Caco-2 (cell line): ENCODE measurements around the gene ICAM3. TPM values are rescaled to one million over a fixed set of nuclear protein-coding genes. Genes with fewer than 3 reads are reported as not detected.
"Not testable (repeated sequence)": the region's sequence is repeated elsewhere in the genome, so short reads cannot be mapped to it uniquely, and the experiment has no call there.

Experiments used
- BruUV-seq: library from RNA; stranded (reverse); fragments of 400-500 nt; replicated peaks from 2 replicates; lab custom pipeline; 2021; lab: Mats Ljungman, UMichigan
- CTCF ChIA-PET: fragments of 300-600 bp; sonication (Branson Sonifier 250); formaldehyde crosslinking; loops from one replicate; lab custom pipeline; 2022; ENCODE audit warnings: antibody characterized with exemption; lab: Charles Lee
- POLR2A ChIA-PET: fragments of 300-600 bp; sonication (Branson Sonifier 250); formaldehyde crosslinking; loops from one replicate; lab custom pipeline; 2022; ENCODE audit warnings: antibody characterized with exemption; lab: Charles Lee
- DNase-seq, 2 experiments: peaks; one replicate each; pipeline versions ENCODE4 v3.0.0 to v3.0.0-alpha.2; 2020 to 2022
- H3K27me3 ChIP-seq: replicated peaks from 2 replicates; pipeline ENCODE4 v1.6.0; 2011; ENCODE audit warnings: low read length; ENCODE audit not compliant: control insufficient read depth, insufficient read depth
- H3K36me3 ChIP-seq: 2 replicates; pipeline ENCODE4 v1.5.1; 2011; ENCODE audit warnings: low read length; ENCODE audit not compliant: control insufficient read depth, insufficient read depth
- H3K4me1 ChIP-seq: fragments of 250-450 bp; sonication (Bioruptor Pico); 2 replicates; pipeline ENCODE4 v1.5.1; 2020; ENCODE audit warnings: mild to moderate bottlenecking
- H3K4me3 ChIP-seq: 2 replicates; pipeline ENCODE4 v1.5.1; 2011; ENCODE audit warnings: low read depth, mild to moderate bottlenecking, control low read depth, low read length
- H3K9me3 ChIP-seq: fragments of 250-450 bp; sonication (Bioruptor Pico); 2 replicates; pipeline ENCODE4 v1.5.1; 2020; ENCODE audit warnings: mild to moderate bottlenecking, moderate library complexity
- H3K27ac Mint-ChIP-seq: one replicate; pipeline ENCODE4 v1.8.0; 2022; ENCODE audit warnings: mixed read lengths; ENCODE audit not compliant: unreplicated experiment
- H3K27me3 Mint-ChIP-seq: one replicate; pipeline ENCODE4 v1.8.0; 2022; ENCODE audit warnings: mixed read lengths; ENCODE audit not compliant: insufficient read depth, unreplicated experiment
- H3K36me3 Mint-ChIP-seq: one replicate; pipeline ENCODE4 v1.8.0; 2022; ENCODE audit warnings: mild to moderate bottlenecking, mixed read lengths; ENCODE audit not compliant: insufficient read depth, unreplicated experiment
- H3K4me1 Mint-ChIP-seq: one replicate; pipeline ENCODE4 v1.8.0; 2022; ENCODE audit warnings: low read depth, mixed read lengths; ENCODE audit not compliant: unreplicated experiment
- H3K4me3 Mint-ChIP-seq: one replicate; pipeline ENCODE4 v1.8.0; 2022; ENCODE audit warnings: mild to moderate bottlenecking, moderate library complexity, mixed read lengths; ENCODE audit not compliant: unreplicated experiment
- H3K9me3 Mint-ChIP-seq: one replicate; pipeline ENCODE4 v1.8.0; 2022; ENCODE audit warnings: mixed read lengths; ENCODE audit not compliant: unreplicated experiment
- intact Hi-C: fragments of 100-400 bp; cut with micrococcal nuclease; formaldehyde crosslinking; loops from one replicate; pipeline ENCODE4 v1.10.0; 2022; ENCODE audit not compliant: unreplicated experiment
- total RNA-seq: library from RNA; stranded (reverse); gene quantifications from 2 replicates; pipeline ENCODE4 v1.2.3, GENCODE V29; 2022
- TF ChIP-seq, protein P1 (sequence below), 2 experiments: fragments of 200-600 bp in 1 of 2; IDR thresholded peaks; 1 replicate in 1 of 2; 2 replicates in 1 of 2; pipeline versions ENCODE4 v1.5.1 to v1.8.0; 2011 to 2022; ENCODE audit warnings: antibody characterized with exemption in 1 of 2, control low read depth in 1 of 2, inconsistent platforms in 1 of 2, low read depth in 1 of 2, low read length in 1 of 2, mild to moderate bottlenecking in 1 of 2, moderate library complexity in 1 of 2; ENCODE audit not compliant: insufficient read depth in 1 of 2, severe bottlenecking in 1 of 2, unreplicated experiment in 1 of 2

The ICAM3 gene
- total RNA-seq, 1 experiment from 2014 or later: 9.8 TPM

DNA sequence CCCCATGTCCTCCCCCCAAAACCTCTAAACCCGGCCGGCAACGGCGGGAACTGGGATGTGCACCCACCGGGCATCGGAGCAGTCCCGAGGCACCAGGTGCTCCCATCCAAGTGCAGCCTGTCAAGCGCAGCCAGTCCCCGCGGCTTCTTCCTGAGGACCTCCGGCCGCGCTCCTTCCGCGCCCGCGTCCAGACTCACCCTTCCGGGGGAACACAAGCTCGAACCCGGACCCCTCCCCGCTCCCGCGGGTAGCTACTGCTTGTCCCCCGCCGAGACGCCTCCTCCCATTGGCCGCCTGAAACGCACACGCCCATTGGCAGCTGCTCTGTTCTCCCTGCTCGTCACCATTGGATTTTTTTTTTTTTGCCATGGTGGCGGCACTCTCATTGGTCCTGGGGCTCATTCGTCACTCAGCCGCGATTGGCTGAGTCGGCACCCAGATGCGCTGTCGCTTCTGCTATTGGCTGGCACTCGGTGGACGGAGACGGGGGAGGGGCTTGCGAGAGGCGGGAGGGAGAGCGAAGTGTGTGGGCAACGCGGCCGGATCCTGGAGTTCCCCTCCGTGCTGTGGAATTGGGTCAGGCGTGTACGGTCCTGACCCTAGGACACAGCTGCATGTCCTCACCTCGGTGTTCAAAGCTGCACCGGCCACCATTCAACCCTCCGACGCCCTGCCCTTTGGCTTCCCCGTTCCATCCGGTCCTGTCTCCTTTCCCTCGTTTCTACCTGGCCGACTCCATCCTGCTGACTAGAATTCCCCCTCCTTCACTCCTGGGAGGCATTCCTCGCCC is 41.1 kb upstream of the ICAM3 start, which contains the start of gene TYK2:
Gene TYK2, minus strand, starts transcription at position 260 of the 790 bp plus-strand sequence. CDS start 2,166 bp downstream, outside the sequence.
- intact Hi-C loops: loop anchor here (1.0 to 2.0 kb wide), 3 partner anchors 22 to 112 kb away; partner anchors contain the start of gene RAVER1
- H3K4me1 Mint-ChIP-seq: peaks cover 8% of the 10 kb centered on the region
- CTCF ChIA-PET: interaction anchor here (0.6 to 1.8 kb wide), 15 partner anchors 8 to 708 kb away, joined by 3 to 18 read pairs (median 3); partner anchors contain the start of genes CDC37, DNMT1, ICAM1 and ICAM5
- no TSS peak for BruUV-seq
- H3K36me3 Mint-ChIP-seq: peaks cover 24% of the 10 kb centered on the region
- H3K4me1 ChIP-seq: peaks cover 8% of the 10 kb centered on the region
- POLR2A ChIA-PET: interaction anchor here (0.5 to 1.9 kb wide), 16 partner anchors 8 to 1936 kb away, joined by 3 to 10 read pairs (median 4); partner anchors contain the start of genes CDC37, ICAM1, ICAM5 and PPAN
- no peaks in the 10 kb centered on the region for H3K27me3 Mint-ChIP-seq
- H3K36me3 ChIP-seq: peaks cover 1% of the 10 kb centered on the region; the same call in 1 of the 2 replicates
- H3K27me3 ChIP-seq: no peaks in the 10 kb centered on the region
- TF ChIP-seq, protein P1, sequence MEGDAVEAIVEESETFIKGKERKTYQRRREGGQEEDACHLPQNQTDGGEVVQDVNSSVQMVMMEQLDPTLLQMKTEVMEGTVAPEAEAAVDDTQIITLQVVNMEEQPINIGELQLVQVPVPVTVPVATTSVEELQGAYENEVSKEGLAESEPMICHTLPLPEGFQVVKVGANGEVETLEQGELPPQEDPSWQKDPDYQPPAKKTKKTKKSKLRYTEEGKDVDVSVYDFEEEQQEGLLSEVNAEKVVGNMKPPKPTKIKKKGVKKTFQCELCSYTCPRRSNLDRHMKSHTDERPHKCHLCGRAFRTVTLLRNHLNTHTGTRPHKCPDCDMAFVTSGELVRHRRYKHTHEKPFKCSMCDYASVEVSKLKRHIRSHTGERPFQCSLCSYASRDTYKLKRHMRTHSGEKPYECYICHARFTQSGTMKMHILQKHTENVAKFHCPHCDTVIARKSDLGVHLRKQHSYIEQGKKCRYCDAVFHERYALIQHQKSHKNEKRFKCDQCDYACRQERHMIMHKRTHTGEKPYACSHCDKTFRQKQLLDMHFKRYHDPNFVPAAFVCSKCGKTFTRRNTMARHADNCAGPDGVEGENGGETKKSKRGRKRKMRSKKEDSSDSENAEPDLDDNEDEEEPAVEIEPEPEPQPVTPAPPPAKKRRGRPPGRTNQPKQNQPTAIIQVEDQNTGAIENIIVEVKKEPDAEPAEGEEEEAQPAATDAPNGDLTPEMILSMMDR (IDR thresholded peaks at IDR 0.05; ENCODE audit: insufficient read depth in 1 of 2, low read depth in 1 of 2, low read length in 1 of 2, severe bottlenecking in 1 of 2, unreplicated experiment in 1 of 2): no peak
- H3K9me3 ChIP-seq: no peaks in the 10 kb centered on the region
- peak within 1 kb of the TSS; percentile 95 for H3K27ac Mint-ChIP-seq
- DNase-seq: peak; percentile 97 to 98
- peak within 1 kb of the TSS; percentile 96 for H3K4me3 ChIP-seq
- H3K9me3 Mint-ChIP-seq: no peaks in the 10 kb centered on the region
- H3K4me3 Mint-ChIP-seq: peak within 1 kb of the TSS; percentile 85

GRCh38 chr19:10379880-10380312 is 40.5 kb upstream of the ICAM3 start:
- ChIA-PET CTCF (interaction anchor here (0.6 to 1.8 kb wide), 11 partner anchors 9 to 484 kb away, joined by 3 to 18 read pairs (median 4); partner anchors contain the start of genes CDC37, ICAM1 and ICAM5), POLR2A (interaction anchor here (0.5 to 1.9 kb wide), 12 partner anchors 9 to 1935 kb away, joined by 3 to 10 read pairs (median 4); partner anchors contain the start of genes ICAM1, ICAM5 and RAVER1)
- intact Hi-C loops: loop anchor here (1.0 to 2.0 kb wide), 3 partner anchors 22 to 111 kb away; partner anchors contain the start of gene RAVER1
- H3K27me3 Mint-ChIP-seq: no peaks in the 10 kb centered on the region
- TSS peak; percentile 88 for BruUV-seq
- no peaks in the 10 kb centered on the region for H3K9me3 Mint-ChIP-seq
- peaks cover 8% of the 10 kb centered on the region for H3K4me1 Mint-ChIP-seq
- Histone ChIP-seq H3K4me1 (peaks cover 8% of the 10 kb centered on the region), H3K27me3 (no peaks in the 10 kb centered on the region), H3K9me3 (no peaks in the 10 kb centered on the region), H3K36me3 (peaks cover 1% of the 10 kb centered on the region; the same call in 1 of the 2 replicates), H3K4me3 (peak overlapping the region; percentile 96)
- H3K36me3 Mint-ChIP-seq: peaks cover 27% of the 10 kb centered on the region
- peak overlapping the region; percentile 95 for H3K27ac Mint-ChIP-seq
- DNase-seq: no peak
- H3K4me3 Mint-ChIP-seq: peak overlapping the region; percentile 85
- TF ChIP-seq, protein P1 (IDR thresholded peaks at IDR 0.05; ENCODE audit: insufficient read depth in 1 of 2, low read depth in 1 of 2, low read length in 1 of 2, severe bottlenecking in 1 of 2, unreplicated experiment in 1 of 2): no peak

DNA sequence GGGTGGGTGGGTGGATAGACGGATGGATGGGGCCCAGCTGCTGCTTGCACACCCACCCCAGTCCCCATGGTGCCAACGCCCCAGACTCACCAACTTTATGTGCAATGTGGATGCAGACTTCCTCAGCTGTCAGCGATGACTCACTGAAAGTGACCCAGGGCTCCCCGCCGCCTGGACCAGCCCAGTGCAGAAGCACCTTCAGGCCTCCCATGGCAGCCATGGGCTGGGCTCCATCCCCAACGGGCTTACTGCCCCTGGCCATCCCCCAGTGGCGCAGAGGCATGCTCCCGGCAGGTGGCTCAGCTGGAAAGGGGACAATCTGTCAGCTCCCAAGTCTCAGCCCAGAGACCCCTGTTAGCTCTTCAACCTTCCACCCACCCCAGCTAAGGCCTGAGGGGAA is 38.7 kb upstream of the ICAM3 start:
- Histone ChIP-seq H3K27me3 (no peaks in the 10 kb centered on the region), H3K36me3 (peaks cover 1% of the 10 kb centered on the region; the same call in 1 of the 2 replicates), H3K4me1 (peaks cover 8% of the 10 kb centered on the region), H3K4me3 (no peak overlapping the region), H3K9me3 (no peaks in the 10 kb centered on the region)
- Mint-ChIP-seq H3K9me3 (no peaks in the 10 kb centered on the region), H3K4me3 (no peak overlapping the region), H3K36me3 (peaks cover 30% of the 10 kb centered on the region), H3K4me1 (peaks cover 8% of the 10 kb centered on the region), H3K27ac (no peak overlapping the region), H3K27me3 (no peaks in the 10 kb centered on the region)
- intact Hi-C loops: no loop called here
- no TSS peak for BruUV-seq
- CTCF ChIA-PET: no interaction called here
- TF ChIP-seq, protein P1 (IDR thresholded peaks at IDR 0.05; ENCODE audit: insufficient read depth in 1 of 2, low read depth in 1 of 2, low read length in 1 of 2, severe bottlenecking in 1 of 2, unreplicated experiment in 1 of 2): no peak
- DNase-seq: no peak
- POLR2A ChIA-PET: interaction anchor here (0.6 kb wide), 1 partner anchor 216 kb away, joined by 4 read pairs; no protein-coding TSS in a partner anchor

DNA sequence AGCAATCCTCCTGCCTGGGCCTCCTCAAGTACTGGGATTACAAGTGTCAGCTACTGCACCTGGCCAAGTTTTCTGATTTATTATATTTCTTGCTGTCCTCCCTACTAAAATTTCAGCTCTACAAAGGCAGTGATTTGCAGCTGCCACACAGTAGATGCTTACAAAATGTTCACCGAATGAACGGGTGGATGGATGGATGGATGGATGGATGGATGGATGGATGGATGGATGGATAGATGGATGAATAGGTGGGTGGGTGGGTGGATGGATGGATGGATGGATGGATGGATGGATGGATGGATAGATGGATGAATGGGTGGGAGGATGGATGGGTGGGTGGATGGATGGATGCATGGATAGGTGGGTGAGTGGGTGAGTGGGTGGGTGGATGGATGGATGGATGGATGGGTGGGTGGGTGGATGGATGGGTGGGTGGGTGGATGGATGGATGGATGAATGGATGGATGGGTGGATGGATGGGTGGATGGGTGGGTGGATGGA is 37.8 kb upstream of the ICAM3 start:
- H3K27ac Mint-ChIP-seq, POLR2A ChIA-PET, H3K4me3 Mint-ChIP-seq, DNase-seq, H3K4me3 ChIP-seq, H3K9me3 ChIP-seq, H3K4me1 Mint-ChIP-seq, CTCF ChIA-PET, BruUV-seq, H3K9me3 Mint-ChIP-seq, intact Hi-C loops, H3K36me3 ChIP-seq, H3K27me3 ChIP-seq, H3K27me3 Mint-ChIP-seq, H3K4me1 ChIP-seq: not testable (repeated sequence)
- peaks cover 30% of the 10 kb centered on the region for H3K36me3 Mint-ChIP-seq
